ENCODE measurements around the gene RGS10.

Gene RGS10

GRCh38 chr10:119502618-119503155, 39.8 kb downstream of the RGS10 start:
- Histone ChIP-seq H3K4me3 (ENCODE audit: low read depth in 1 of 2, low read length in 2 of 2) (no peak overlapping the region), H3K27ac (ENCODE audit: low read length) (no peak overlapping the region), H3K4me1 (ENCODE audit: control insufficient read depth in 1 of 2, insufficient read depth in 2 of 2, low read length in 2 of 2) (peaks cover 0 to 15% of the 10 kb centered on the region in 2 donors), H3K36me3 (ENCODE audit: control insufficient read depth in 1 of 2, insufficient read depth in 2 of 2, low read length in 2 of 2) (peaks cover 0 to 6% of the 10 kb centered on the region in 2 donors), H3K9me3 (ENCODE audit: control insufficient read depth in 1 of 2, low read length in 2 of 2) (no peaks in the 10 kb centered on the region), H3K27me3 (ENCODE audit: low read depth, low read length) (no peaks in the 10 kb centered on the region)

GRCh38 chr10:119502209-119502608, 40.3 kb downstream of the RGS10 start:
- Histone ChIP-seq H3K4me1 (ENCODE audit: control insufficient read depth in 1 of 2, insufficient read depth in 2 of 2, low read length in 2 of 2) (peaks cover 0 to 17% of the 10 kb centered on the region in 2 donors), H3K27me3 (ENCODE audit: low read depth, low read length) (no peaks in the 10 kb centered on the region), H3K9me3 (ENCODE audit: control insufficient read depth in 1 of 2, low read length in 2 of 2) (no peaks in the 10 kb centered on the region), H3K36me3 (ENCODE audit: control insufficient read depth in 1 of 2, insufficient read depth in 2 of 2, low read length in 2 of 2) (peaks cover 0 to 6% of the 10 kb centered on the region in 2 donors), H3K4me3 (ENCODE audit: low read depth in 1 of 2, low read length in 2 of 2) (no peak overlapping the region), H3K27ac (ENCODE audit: low read length) (no peak overlapping the region)

- H3K4me3 ChIP-seq (ENCODE audit: low read depth in 1 of 2, low read length in 2 of 2), result no peak overlapping the region
- H3K27me3 ChIP-seq (ENCODE audit: low read depth, low read length), result no peaks in the 10 kb centered on the region
- H3K36me3 ChIP-seq (ENCODE audit: control insufficient read depth in 1 of 2, insufficient read depth in 2 of 2, low read length in 2 of 2), result peaks cover 0 to 6% of the 10 kb centered on the region in 2 donors
- H3K27ac ChIP-seq (ENCODE audit: low read length), result no peak overlapping the region
- H3K4me1 ChIP-seq (ENCODE audit: control insufficient read depth in 1 of 2, insufficient read depth in 2 of 2, low read length in 2 of 2), result peaks cover 0 to 21% of the 10 kb centered on the region in 2 donors
- H3K9me3 ChIP-seq (ENCODE audit: control insufficient read depth in 1 of 2, low read length in 2 of 2), result no peaks in the 10 kb centered on the region
These were observed 40.8 kb downstream of the RGS10 start for GRCh38 chr10:119501690-119502089.

GRCh38 chr10:119500821-119501220, 41.7 kb downstream of the RGS10 start:
- H3K36me3 ChIP-seq (ENCODE audit: control insufficient read depth in 1 of 2, insufficient read depth in 2 of 2, low read length in 2 of 2), result peaks cover 0 to 6% of the 10 kb centered on the region in 2 donors
- H3K27ac ChIP-seq (ENCODE audit: low read length), result no peak overlapping the region
- H3K4me3 ChIP-seq (ENCODE audit: low read depth in 1 of 2, low read length in 2 of 2), result no peak overlapping the region
- H3K27me3 ChIP-seq (ENCODE audit: low read depth, low read length), result no peaks in the 10 kb centered on the region
- peaks cover 0 to 18% of the 10 kb centered on the region in 2 donors for H3K4me1 ChIP-seq (ENCODE audit: control insufficient read depth in 1 of 2, insufficient read depth in 2 of 2, low read length in 2 of 2)
- no peaks in the 10 kb centered on the region for H3K9me3 ChIP-seq (ENCODE audit: control insufficient read depth in 1 of 2, low read length in 2 of 2)

- H3K27ac ChIP-seq (ENCODE audit: low read length), result no peak overlapping the region
- H3K36me3 ChIP-seq (ENCODE audit: control insufficient read depth in 1 of 2, insufficient read depth in 2 of 2, low read length in 2 of 2), result peaks cover 0 to 4% of the 10 kb centered on the region in 2 donors
- H3K9me3 ChIP-seq (ENCODE audit: control insufficient read depth in 1 of 2, low read length in 2 of 2), result no peaks in the 10 kb centered on the region
- H3K4me1 ChIP-seq (ENCODE audit: control insufficient read depth in 1 of 2, insufficient read depth in 2 of 2, low read length in 2 of 2), result peaks cover 0 to 13% of the 10 kb centered on the region in 2 donors
- H3K27me3 ChIP-seq (ENCODE audit: low read depth, low read length), result no peaks in the 10 kb centered on the region
- no peak overlapping the region for H3K4me3 ChIP-seq (ENCODE audit: low read depth in 1 of 2, low read length in 2 of 2)
These were observed 42.3 kb downstream of the RGS10 start for GRCh38 chr10:119500123-119500795.

- peaks cover 0 to 4% of the 10 kb centered on the region in 2 donors for H3K36me3 ChIP-seq (ENCODE audit: control insufficient read depth in 1 of 2, insufficient read depth in 2 of 2, low read length in 2 of 2)
- no peak overlapping the region for H3K4me3 ChIP-seq (ENCODE audit: low read depth in 1 of 2, low read length in 2 of 2)
- H3K4me1 ChIP-seq (ENCODE audit: control insufficient read depth in 1 of 2, insufficient read depth in 2 of 2, low read length in 2 of 2), result peaks cover 0 to 17% of the 10 kb centered on the region in 2 donors
- H3K9me3 ChIP-seq (ENCODE audit: control insufficient read depth in 1 of 2, low read length in 2 of 2), result no peaks in the 10 kb centered on the region
- no peak overlapping the region for H3K27ac ChIP-seq (ENCODE audit: low read length)
- H3K27me3 ChIP-seq (ENCODE audit: low read depth, low read length), result no peaks in the 10 kb centered on the region
These were observed 42.9 kb downstream of the RGS10 start for GRCh38 chr10:119499677-119500002.

GRCh38 chr10:119498889-119499676, 43.4 kb downstream of the RGS10 start:
- Histone ChIP-seq H3K27me3 (ENCODE audit: low read depth, low read length) (no peaks in the 10 kb centered on the region), H3K4me1 (ENCODE audit: control insufficient read depth in 1 of 2, insufficient read depth in 2 of 2, low read length in 2 of 2) (peaks cover 3 to 22% of the 10 kb centered on the region in 2 donors), H3K36me3 (ENCODE audit: control insufficient read depth in 1 of 2, insufficient read depth in 2 of 2, low read length in 2 of 2) (peaks cover 0 to 4% of the 10 kb centered on the region in 2 donors), H3K9me3 (ENCODE audit: control insufficient read depth in 1 of 2, low read length in 2 of 2) (no peaks in the 10 kb centered on the region), H3K27ac (ENCODE audit: low read length) (no peak overlapping the region), H3K4me3 (ENCODE audit: low read depth in 1 of 2, low read length in 2 of 2) (no peak overlapping the region)

GRCh38 chr10:119497243-119497642, 45.3 kb downstream of the RGS10 start:
- no peaks in the 10 kb centered on the region for H3K9me3 ChIP-seq (ENCODE audit: control insufficient read depth in 1 of 2, low read length in 2 of 2)
- peaks cover 5 to 31% of the 10 kb centered on the region in 2 donors for H3K4me1 ChIP-seq (ENCODE audit: control insufficient read depth in 1 of 2, insufficient read depth in 2 of 2, low read length in 2 of 2)

GRCh38 chr10:119496273-119496672, 46.2 kb downstream of the RGS10 start:
- no peaks in the 10 kb centered on the region for H3K36me3 ChIP-seq (ENCODE audit: control insufficient read depth in 1 of 2, insufficient read depth in 2 of 2, low read length in 2 of 2)
- H3K4me1 ChIP-seq (ENCODE audit: control insufficient read depth in 1 of 2, insufficient read depth in 2 of 2, low read length in 2 of 2), result peaks cover 5 to 38% of the 10 kb centered on the region in 2 donors
- no peaks in the 10 kb centered on the region for H3K9me3 ChIP-seq (ENCODE audit: control insufficient read depth in 1 of 2, low read length in 2 of 2)
- H3K27me3 ChIP-seq (ENCODE audit: low read depth, low read length), result no peaks in the 10 kb centered on the region
- no peak overlapping the region for H3K4me3 ChIP-seq (ENCODE audit: low read depth in 1 of 2, low read length in 2 of 2)
- no peak overlapping the region for H3K27ac ChIP-seq (ENCODE audit: low read length)

More at GRCh38 chr10:119497243-119497642, 45.3 kb downstream of the RGS10 start:
- H3K4me3 ChIP-seq (ENCODE audit: low read depth in 1 of 2, low read length in 2 of 2), result no peak overlapping the region
- H3K36me3 ChIP-seq (ENCODE audit: control insufficient read depth in 1 of 2, insufficient read depth in 2 of 2, low read length in 2 of 2), result no peaks in the 10 kb centered on the region
- no peaks in the 10 kb centered on the region for H3K27me3 ChIP-seq (ENCODE audit: low read depth, low read length)
- no peak overlapping the region for H3K27ac ChIP-seq (ENCODE audit: low read length)

- peaks cover 5 to 33% of the 10 kb centered on the region in 2 donors for H3K4me1 ChIP-seq (ENCODE audit: control insufficient read depth in 1 of 2, insufficient read depth in 2 of 2, low read length in 2 of 2)
- no peak overlapping the region for H3K27ac ChIP-seq (ENCODE audit: low read length)
- H3K9me3 ChIP-seq (ENCODE audit: control insufficient read depth in 1 of 2, low read length in 2 of 2), result no peaks in the 10 kb centered on the region
- H3K27me3 ChIP-seq (ENCODE audit: low read depth, low read length), result no peaks in the 10 kb centered on the region
- no peaks in the 10 kb centered on the region for H3K36me3 ChIP-seq (ENCODE audit: control insufficient read depth in 1 of 2, insufficient read depth in 2 of 2, low read length in 2 of 2)
- no peak overlapping the region for H3K4me3 ChIP-seq (ENCODE audit: low read depth in 1 of 2, low read length in 2 of 2)
These were observed 47.0 kb downstream of the RGS10 start for GRCh38 chr10:119495545-119495944.

- Histone ChIP-seq H3K27me3 (ENCODE audit: low read depth, low read length) (no peaks in the 10 kb centered on the region), H3K9me3 (ENCODE audit: control insufficient read depth in 1 of 2, low read length in 2 of 2) (no peaks in the 10 kb centered on the region), H3K36me3 (ENCODE audit: control insufficient read depth in 1 of 2, insufficient read depth in 2 of 2, low read length in 2 of 2) (no peaks in the 10 kb centered on the region), H3K4me1 (ENCODE audit: control insufficient read depth in 1 of 2, insufficient read depth in 2 of 2, low read length in 2 of 2) (peaks cover 5 to 32% of the 10 kb centered on the region in 2 donors), H3K27ac (ENCODE audit: low read length) (no peak overlapping the region), H3K4me3 (ENCODE audit: low read depth in 1 of 2, low read length in 2 of 2) (no peak overlapping the region)
These were observed 47.5 kb downstream of the RGS10 start for GRCh38 chr10:119495021-119495505.
